ENCODE data around the gene CENPX. TPM values are rescaled to one million over a fixed set of nuclear protein-coding genes. Genes with fewer than 3 reads are reported as not detected.

The CENPX gene
- total RNA-seq, 1 donor from 2014 or later = 69.3 TPM

- H3K4me1 Mint-ChIP-seq (ENCODE audit: unreplicated experiment) = no peaks in the 10 kb centered on the region
- H3K27ac Mint-ChIP-seq = no peak overlapping the region
- no peak for DNase-seq (ENCODE audit: extremely low spot score, unreplicated experiment)
- no peak for TF ChIP-seq CTCF (conservative IDR thresholded peaks at IDR 0.05)
- no peaks in the 10 kb centered on the region for H3K9me3 Mint-ChIP-seq
- H3K36me3 Mint-ChIP-seq = peaks cover 5% of the 10 kb centered on the region
- peak overlapping the region; percentile 67 for H3K4me3 Mint-ChIP-seq
- no peaks in the 10 kb centered on the region for H3K27me3 Mint-ChIP-seq
Measured at GRCh38 chr17:82049106-82049505, 26.4 kb upstream of the CENPX start.

- no peaks in the 10 kb centered on the region for H3K27me3 Mint-ChIP-seq
- no peaks in the 10 kb centered on the region for H3K4me1 Mint-ChIP-seq (ENCODE audit: unreplicated experiment)
- H3K4me3 Mint-ChIP-seq = no peak overlapping the region
- no peak for DNase-seq (ENCODE audit: extremely low spot score, unreplicated experiment)
- H3K9me3 Mint-ChIP-seq = no peaks in the 10 kb centered on the region
- no peak for TF ChIP-seq CTCF (conservative IDR thresholded peaks at IDR 0.05)
- H3K36me3 Mint-ChIP-seq = peaks cover 5% of the 10 kb centered on the region
- no peak overlapping the region for H3K27ac Mint-ChIP-seq
Measured at GRCh38 chr17:82048571-82048971, 25.9 kb upstream of the CENPX start.

GRCh38 chr17:82047914-82048570 lies 25.4 kb upstream of the CENPX start:
- Mint-ChIP-seq H3K9me3 (no peaks in the 10 kb centered on the region), H3K4me3 (peak overlapping the region; percentile 16), H3K27ac (no peak overlapping the region), H3K36me3 (peaks cover 5% of the 10 kb centered on the region), H3K27me3 (no peaks in the 10 kb centered on the region), H3K4me1 (ENCODE audit: unreplicated experiment) (no peaks in the 10 kb centered on the region)
- no peak for TF ChIP-seq CTCF (conservative IDR thresholded peaks at IDR 0.05)
- no peak for DNase-seq (ENCODE audit: extremely low spot score, unreplicated experiment)

- H3K9me3 Mint-ChIP-seq = no peaks in the 10 kb centered on the region
- no peaks in the 10 kb centered on the region for H3K4me1 Mint-ChIP-seq (ENCODE audit: unreplicated experiment)
- H3K27me3 Mint-ChIP-seq = no peaks in the 10 kb centered on the region
- peaks cover 5% of the 10 kb centered on the region for H3K36me3 Mint-ChIP-seq
- no peak overlapping the region for H3K27ac Mint-ChIP-seq
- peak overlapping the region; percentile 16 for H3K4me3 Mint-ChIP-seq
- TF ChIP-seq CTCF (conservative IDR thresholded peaks at IDR 0.05) = no peak
- no peak for DNase-seq (ENCODE audit: extremely low spot score, unreplicated experiment)
Measured at GRCh38 chr17:82047379-82047778, 24.7 kb upstream of the CENPX start.

- no peak for DNase-seq (ENCODE audit: extremely low spot score, unreplicated experiment)
- no peaks in the 10 kb centered on the region for H3K4me1 Mint-ChIP-seq (ENCODE audit: unreplicated experiment)
- TF ChIP-seq CTCF (conservative IDR thresholded peaks at IDR 0.05) = no peak
- H3K36me3 Mint-ChIP-seq = peaks cover 5% of the 10 kb centered on the region
- no peak overlapping the region for H3K4me3 Mint-ChIP-seq
- no peaks in the 10 kb centered on the region for H3K27me3 Mint-ChIP-seq
- H3K27ac Mint-ChIP-seq = no peak overlapping the region
- no peaks in the 10 kb centered on the region for H3K9me3 Mint-ChIP-seq
Measured at GRCh38 chr17:82046903-82047302, 24.2 kb upstream of the CENPX start.

Measured in type B pancreatic cell (in vitro differentiated cells).